Tibial nerve (tissue), 3 donors: Measurements from ENCODE around the gene PCSK7.

Experiments used
- CTCF ChIP-seq, 5 experiments: fragments of 200-600 bp in 3 of 5; fragments of 450-650 bp in 2 of 5; sonication (generic) in 3 of 5; IDR thresholded peaks; one replicate each; pipeline ENCODE4 v1.5.1; 2016 to 2019; ENCODE audit warnings: antibody characterized with exemption in 5 of 5, mild to moderate bottlenecking in 3 of 5, moderate library complexity in 2 of 5
- POLR2A ChIP-seq, 2 donors: fragments of 450-650 bp; IDR thresholded peaks; one replicate each; pipeline ENCODE4 v1.6.1; 2017; ENCODE audit warnings: antibody characterized with exemption in 2 of 2, mild to moderate bottlenecking in 2 of 2, moderate library complexity in 2 of 2

GRCh38 chr11:117179048-117179999 lies 52.5 kb downstream of the PCSK7 start:
- no peak for TF ChIP-seq POLR2A (IDR thresholded peaks at IDR 0.05)
- TF ChIP-seq CTCF (IDR thresholded peaks at IDR 0.05), result no peak
